SK-N-SH (cell line): Measurements from ENCODE around the gene ARHGAP40. TPM values are rescaled to one million over a fixed set of nuclear protein-coding genes. Genes with fewer than 3 reads are reported as not detected.

Experiments used
- CTCF ChIA-PET: fragments of 300-600, 350-600 bp; formaldehyde crosslinking; extraction: SDS; loops from one replicate; lab custom pipeline; 2021; lab: Yijun Ruan, JAX
- POLR2A ChIA-PET: fragments of 350-600 bp; sonication (Branson Sonifier 250); formaldehyde crosslinking; extraction: SDS; loops from one replicate; lab custom pipeline; 2020; ENCODE audit warnings: antibody characterized with exemption, inconsistent platforms; lab: Yijun Ruan, JAX
- DNase-seq: peaks from one replicate; pipeline ENCODE4 v3.0.0; 2012
- H2AFZ ChIP-seq: fragments of 200-600 bp; sonication (generic); 2 replicates; pipeline ENCODE4 v1.8.1; 2016; ENCODE audit warnings: antibody characterized with exemption, mild to moderate bottlenecking, low read depth
- H3F3A ChIP-seq: fragments of 200-600 bp; sonication (generic); replicated peaks from 2 replicates; pipeline ENCODE3; 2016; ENCODE audit warnings: antibody characterized with exemption, mild to moderate bottlenecking; ENCODE audit not compliant: insufficient read depth
- H3K27ac ChIP-seq, 2 experiments: fragments of 200-500 bp in 1 of 2; fragments of 200-600 bp in 1 of 2; sonication (Bioruptor generic) in 1 of 2; sonication (generic), shearing (Covaris generic) in 1 of 2; 2 replicates each; pipeline versions ENCODE4 v1.5.1 to v1.6.1; 2014 to 2016; ENCODE audit warnings: low read depth in 2 of 2, inconsistent platforms in 1 of 2, low read length in 1 of 2, mild to moderate bottlenecking in 1 of 2, mixed read lengths in 1 of 2
- H3K27me3 ChIP-seq: fragments of 200-600 bp; sonication (generic), shearing (Covaris generic); 2 replicates; pipeline ENCODE4 v1.6.1; 2016; ENCODE audit warnings: mixed run types; ENCODE audit not compliant: insufficient read depth
- H3K36me3 ChIP-seq, 2 experiments: fragments of 200-500 bp in 1 of 2; fragments of 200-600 bp in 1 of 2; sonication (Bioruptor generic) in 1 of 2; sonication (generic) in 1 of 2; replicated peaks in 1 of 2; 2 replicates each; pipeline versions ENCODE3 to v1.5.1; 2014 to 2016; ENCODE audit warnings: low read length in 1 of 2, mild to moderate bottlenecking in 1 of 2; ENCODE audit not compliant: insufficient read depth in 2 of 2, control insufficient read depth in 1 of 2
- H3K4me1 ChIP-seq, 2 experiments: fragments of 200-500 bp in 1 of 2; fragments of 200-600 bp in 1 of 2; sonication (Bioruptor generic) in 1 of 2; sonication (generic), shearing (Covaris generic) in 1 of 2; 2 replicates each; pipeline versions ENCODE4 v1.5.1 to v1.6.1; 2014 to 2016; ENCODE audit warnings: low read depth in 1 of 2, low read length in 1 of 2, mixed run types in 1 of 2; ENCODE audit not compliant: insufficient read depth in 2 of 2, control insufficient read depth in 1 of 2
- H3K4me2 ChIP-seq: fragments of 200-600 bp; sonication (generic), shearing (Covaris generic); 2 replicates; pipeline ENCODE4 v1.6.1; 2017; ENCODE audit warnings: mixed run types
- H3K4me3 ChIP-seq, 2 experiments: fragments of 200-500 bp in 1 of 2; fragments of 200-600 bp in 1 of 2; sonication (Bioruptor generic) in 1 of 2; sonication (generic), shearing (Covaris generic) in 1 of 2; 2 replicates each; pipeline versions ENCODE4 v1.5.1 to v1.8.1; 2014 to 2016; ENCODE audit warnings: low read depth in 2 of 2, inconsistent platforms in 1 of 2, low read length in 1 of 2, mild to moderate bottlenecking in 1 of 2, mixed read lengths in 1 of 2, moderate library complexity in 1 of 2
- H3K79me2 ChIP-seq: fragments of 200-600 bp; sonication (generic); 2 replicates; pipeline ENCODE4 v1.8.1; 2017; ENCODE audit warnings: mild to moderate bottlenecking; ENCODE audit not compliant: insufficient read depth
- H3K9ac ChIP-seq: fragments of 200-600 bp; sonication (generic); 2 replicates; pipeline ENCODE4 v1.6.1; 2017; ENCODE audit warnings: mixed run types
- H3K9me2 ChIP-seq: fragments of 200-600 bp; sonication (generic); 2 replicates; pipeline ENCODE4 v1.6.1; 2017; ENCODE audit warnings: mixed run types
- H3K9me3 ChIP-seq: fragments of 200-600 bp; sonication (generic); 2 replicates; pipeline ENCODE4 v1.6.1; 2017; ENCODE audit warnings: mixed run types, mild to moderate bottlenecking, moderate library complexity
- H4K20me1 ChIP-seq: fragments of 200-600 bp; sonication (generic); 2 replicates; pipeline ENCODE4 v1.6.1; 2017; ENCODE audit warnings: mild to moderate bottlenecking, mixed run types; ENCODE audit not compliant: insufficient read depth
- CHD2 ChIP-seq: fragments of 150-350 bp; IDR thresholded peaks from 2 replicates; pipeline ENCODE4 v1.6.1; 2018; ENCODE audit warnings: low read length; ENCODE audit not compliant: partially characterized antibody
- ELF1 ChIP-seq: IDR thresholded peaks from 2 replicates; pipeline ENCODE4 v1.4.0; 2012
- EP300 ChIP-seq, 2 experiments: IDR thresholded peaks; 2 replicates each; pipeline versions ENCODE4 v1.4.0 to v1.6.1; 2012; ENCODE audit warnings: borderline replicate concordance in 1 of 2, low read depth in 1 of 2, low read length in 1 of 2
- FOSL2 ChIP-seq: IDR thresholded peaks from 2 replicates; pipeline ENCODE4 v1.4.0; 2012; ENCODE audit warnings: low read depth, mild to moderate bottlenecking, moderate library complexity, borderline replicate concordance
- FOXJ3 ChIP-seq: sonication (generic); formaldehyde crosslinking; IDR thresholded peaks from 2 replicates; pipeline ENCODE4 v1.5.1; 2020; ENCODE audit warnings: mild to moderate bottlenecking, missing genetic modification reagents
- FOXM1 ChIP-seq: IDR thresholded peaks from 2 replicates; pipeline ENCODE4 v1.4.0; 2012; ENCODE audit warnings: low read depth, mild to moderate bottlenecking
- GABPA ChIP-seq: IDR thresholded peaks from 2 replicates; pipeline ENCODE4 v1.4.0; 2012; ENCODE audit warnings: low read depth, mild to moderate bottlenecking
- IRF3 ChIP-seq: fragments of 150-350 bp; IDR thresholded peaks from 2 replicates; pipeline ENCODE4 v1.6.1; 2016; ENCODE audit warnings: mild to moderate bottlenecking, low read depth, low read length
- PBX3 ChIP-seq: IDR thresholded peaks from 2 replicates; pipeline ENCODE4; 2012
- POLR2AphosphoS5 ChIP-seq: IDR thresholded peaks from 2 replicates; pipeline ENCODE4 v1.6.1; 2012; ENCODE audit warnings: low read depth, low read length
- RAD21 ChIP-seq: IDR thresholded peaks from 2 replicates; pipeline ENCODE4 v1.6.1; 2012; ENCODE audit warnings: mild to moderate bottlenecking, low read length
- REST ChIP-seq: IDR thresholded peaks from 2 replicates; pipeline ENCODE4 v1.6.1; 2012; ENCODE audit warnings: mild to moderate bottlenecking, low read depth, low read length, moderate library complexity
- RXRA ChIP-seq: IDR thresholded peaks from 2 replicates; pipeline ENCODE4 v1.4.0; 2012; ENCODE audit warnings: low read depth, mild to moderate bottlenecking, borderline replicate concordance
- ZBTB33 ChIP-seq: IDR thresholded peaks from 2 replicates; pipeline ENCODE4 v1.4.0; 2012; ENCODE audit warnings: low read depth, borderline replicate concordance
- WGBS: methylation state at CpG from one replicate; pipeline ENCODE4 v1.1.6; 2017; ENCODE audit warnings: low lambda C conversion rate; 5-methylcytosine and 5-hydroxymethylcytosine counted together
- polyA plus RNA-seq, 3 experiments: library from polyadenylated mRNA; depleted of rRNA; stranded (reverse); fragments of >200 nt; gene quantifications; 2 replicates each; pipeline ENCODE4 v1.2.3, GENCODE V29; 2012

The ARHGAP40 gene
- polyA plus RNA-seq, 1 of the 3 experiments (the other 2 are of a cell fraction), result 0.02 TPM

- no peaks in the 10 kb centered on the region for H3K27me3 ChIP-seq
- peaks cover 0 to 6% of the 10 kb centered on the region in 2 experiments; a peak in 2 of 4 replicates for H3K4me1 ChIP-seq
- H3K9ac ChIP-seq, result no peak overlapping the region
- POLR2A ChIA-PET, result no interaction called here
- DNase-seq, result no peak
- H3K4me2 ChIP-seq, result no peak overlapping the region
- H3K27ac ChIP-seq, result no peak overlapping the region
- H3F3A ChIP-seq, result no peaks in the 10 kb centered on the region
- no peaks in the 10 kb centered on the region for H3K9me3 ChIP-seq
- WGBS, result 67% methylated on average over 4 of the region's 5 CpGs
- no peaks in the 10 kb centered on the region for H3K79me2 ChIP-seq
- TF ChIP-seq GABPA (no peak), POLR2AphosphoS5 (no peak), REST (no peak)
- H4K20me1 ChIP-seq, result no peaks in the 10 kb centered on the region
- H3K9me2 ChIP-seq, result no peaks in the 10 kb centered on the region
- CTCF ChIA-PET, result interaction anchor here (1.3 to 2.7 kb wide), 4 partner anchors 33 to 139 kb away, joined by 3 to 12 read pairs (median 7); no protein-coding TSS in a partner anchor
- H3K36me3 ChIP-seq, result no peaks in the 10 kb centered on the region
- no peak overlapping the region for H2AFZ ChIP-seq
- no peak overlapping the region for H3K4me3 ChIP-seq
These were observed 11.3 kb downstream of the ARHGAP40 start for GRCh38 chr20:38612751-38613515.

DNA sequence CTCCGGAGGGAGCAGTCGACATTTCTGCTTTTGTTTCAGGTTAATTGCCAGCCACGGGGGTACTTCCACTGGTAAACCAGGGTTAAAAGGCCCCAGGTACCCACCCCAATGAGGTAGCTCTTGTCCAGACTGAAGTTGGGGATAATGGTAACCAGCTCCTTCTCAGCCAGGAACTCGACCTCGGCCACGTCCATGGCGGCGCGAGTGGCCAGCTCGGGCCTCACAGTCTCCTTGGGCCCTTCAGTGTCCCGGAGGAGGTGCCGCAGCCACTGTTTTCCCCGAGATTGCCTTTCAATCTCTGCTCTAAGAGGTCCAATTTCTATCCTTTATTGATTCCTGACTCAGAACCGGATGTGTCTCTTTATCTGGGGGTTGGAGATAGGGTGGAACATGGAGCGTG lies 13.7 kb downstream of the ARHGAP40 start:
- Histone ChIP-seq H3K79me2 (no peaks in the 10 kb centered on the region), H3K4me3 (no peak overlapping the region), H3K9me2 (no peaks in the 10 kb centered on the region), H3K27ac (no peak overlapping the region), H3K4me1 (peaks cover 0 to 6% of the 10 kb centered on the region in 2 experiments; a peak in 1 of 4 replicates), H3F3A (no peaks in the 10 kb centered on the region), H3K9ac (no peak overlapping the region), H3K4me2 (no peak overlapping the region), H4K20me1 (no peaks in the 10 kb centered on the region), H3K9me3 (no peaks in the 10 kb centered on the region), H2AFZ (no peak overlapping the region), H3K27me3 (no peaks in the 10 kb centered on the region), H3K36me3 (no peaks in the 10 kb centered on the region)
- POLR2A ChIA-PET, result no interaction called here
- CTCF ChIA-PET, result interaction anchor here (1.1 to 2.7 kb wide), 3 partner anchors 30 to 434 kb away, joined by 3 to 12 read pairs (median 4); no protein-coding TSS in a partner anchor
- DNase-seq, result no peak
- 66% methylated on average over 15 of the region's 15 CpGs for WGBS
- TF ChIP-seq EP300 (IDR thresholded peaks at IDR 0.05; ENCODE audit: borderline replicate concordance in 1 of 2, low read depth in 1 of 2, low read length in 1 of 2), result no peak
- no peak for TF ChIP-seq FOSL2
- TF ChIP-seq REST, result no peak
- TF ChIP-seq IRF3, result no peak
- no peak for TF ChIP-seq RXRA
- no peak for TF ChIP-seq RAD21
- no peak for TF ChIP-seq FOXJ3 (CRISPR knock-in tag)
- TF ChIP-seq ZBTB33, result no peak
- TF ChIP-seq ELF1, result no peak
- no peak for TF ChIP-seq PBX3
- TF ChIP-seq CHD2, result no peak
- no peak for TF ChIP-seq FOXM1
